HG03442 (cell line): Measurements from ENCODE around the gene GGTLC3.
"Not testable (repeated sequence)": the region's sequence is repeated elsewhere in the genome, so short reads cannot be mapped to it uniquely, and the experiment has no call there.

Source experiments
- ATAC-seq: cut with Tn5 transposase; IDR thresholded peaks from one replicate; pipeline ENCODE4 v1.9.1; 2021; ENCODE audit warnings: mild to moderate bottlenecking, moderate library complexity; ENCODE audit not compliant: unreplicated experiment

The GGTLC3 gene

DNA sequence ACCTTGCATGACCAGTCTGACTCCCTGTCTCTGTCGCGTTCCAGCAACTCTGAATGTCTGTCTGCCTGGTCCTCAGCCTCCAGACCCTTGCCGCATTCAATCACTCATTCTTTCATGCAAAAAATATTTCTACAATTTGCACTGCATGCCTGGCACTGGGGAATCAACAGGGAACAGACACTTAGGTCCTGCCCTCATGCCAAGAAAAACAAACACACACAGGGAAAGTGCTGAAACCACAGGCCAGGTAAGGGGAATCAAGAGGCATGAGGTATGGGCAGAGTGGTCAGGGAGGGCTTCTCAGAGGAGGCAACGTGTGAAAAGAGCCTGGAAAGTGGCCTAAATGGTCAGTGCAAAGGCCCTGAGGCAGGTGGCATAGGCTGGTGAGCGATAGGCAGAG, at the start of gene GGTLC3:
Gene GGTLC3 (minus strand): TSS at position 101 of the 400 bp plus-strand sequence. CDS start 264 bp downstream, outside the sequence.
- not testable (repeated sequence) for ATAC-seq

DNA sequence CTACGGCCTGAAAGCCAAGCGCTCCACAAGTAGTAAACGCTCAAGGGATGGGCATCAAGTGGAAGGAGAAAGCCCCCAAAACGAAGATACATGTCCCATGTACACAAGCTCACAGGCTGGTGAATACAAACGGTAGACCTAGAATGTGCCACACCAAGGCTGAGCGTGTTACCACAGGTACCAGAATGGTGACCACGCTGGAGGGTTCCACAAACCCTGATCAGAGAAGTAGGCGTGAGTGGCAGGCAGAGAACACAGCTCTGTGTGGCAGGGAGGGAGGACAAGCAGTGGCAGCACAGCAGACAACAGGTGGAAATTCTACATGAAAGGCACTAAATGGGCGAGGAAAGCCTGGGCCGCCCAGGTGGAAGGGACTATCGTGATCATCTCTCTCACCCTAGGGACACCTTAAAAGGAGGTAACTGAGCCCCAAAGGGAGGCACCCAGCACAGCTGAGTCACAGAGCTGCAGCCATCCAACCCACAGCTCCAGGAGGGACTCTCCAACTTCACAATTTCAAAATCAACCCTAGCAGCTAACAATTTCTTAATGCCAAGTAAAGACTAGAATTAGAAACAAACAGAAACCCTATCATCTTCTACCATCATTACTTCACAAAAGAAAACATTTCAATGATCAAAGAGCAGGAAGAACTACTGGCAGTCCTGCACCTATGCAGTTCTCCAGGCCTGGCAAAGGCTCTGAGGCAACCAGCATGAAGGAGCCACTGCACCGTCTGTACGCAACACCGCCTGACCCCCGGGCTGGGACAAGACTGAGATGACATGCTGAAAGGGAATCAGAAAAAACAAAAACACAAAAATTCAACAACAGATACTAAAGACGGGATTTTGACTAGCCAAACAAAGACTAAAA, 42.4 kb upstream of the GGTLC3 start:
- not testable (repeated sequence) for ATAC-seq

DNA sequence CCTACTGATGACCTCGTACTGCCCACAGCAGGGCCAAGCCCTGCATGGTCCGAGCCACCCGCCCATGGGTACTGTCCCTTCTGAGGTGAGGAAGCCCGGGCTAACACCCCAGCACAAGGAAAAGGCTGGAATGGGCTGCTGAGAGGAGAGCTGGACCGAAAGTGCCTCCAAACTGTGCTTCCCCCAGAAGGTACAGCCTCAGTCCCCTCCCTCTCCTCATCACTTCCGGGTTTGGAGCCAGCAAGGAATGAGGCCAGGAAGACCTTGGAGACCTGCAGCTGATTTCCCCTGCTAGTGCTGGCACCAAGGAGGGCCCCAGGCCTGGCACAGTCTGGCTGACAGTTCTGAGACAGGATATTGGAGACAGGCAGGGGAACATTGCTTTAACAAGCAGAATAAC, 41.0 kb upstream of the GGTLC3 start:
- not testable (repeated sequence) for ATAC-seq

DNA sequence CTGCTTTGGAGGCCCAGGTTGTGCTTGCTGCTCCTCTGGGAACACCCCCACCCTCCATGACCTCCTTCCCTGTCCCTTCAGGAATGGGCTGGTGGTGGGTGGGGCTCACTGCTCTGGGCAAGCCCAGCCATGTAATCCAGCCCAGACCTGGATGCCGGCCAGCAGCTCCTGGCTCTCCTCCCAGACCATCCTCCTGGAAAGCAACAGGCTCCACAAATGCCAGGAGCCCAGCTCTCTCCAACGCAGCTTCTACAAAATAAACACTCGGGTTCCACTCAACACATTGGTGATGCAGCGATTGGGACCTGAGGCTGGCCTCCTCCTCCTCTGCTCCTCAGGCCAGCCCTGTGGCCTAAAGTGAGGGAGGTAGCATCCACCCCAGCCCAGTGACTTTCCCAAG, 40.6 kb upstream of the GGTLC3 start:
- not testable (repeated sequence) for ATAC-seq

DNA sequence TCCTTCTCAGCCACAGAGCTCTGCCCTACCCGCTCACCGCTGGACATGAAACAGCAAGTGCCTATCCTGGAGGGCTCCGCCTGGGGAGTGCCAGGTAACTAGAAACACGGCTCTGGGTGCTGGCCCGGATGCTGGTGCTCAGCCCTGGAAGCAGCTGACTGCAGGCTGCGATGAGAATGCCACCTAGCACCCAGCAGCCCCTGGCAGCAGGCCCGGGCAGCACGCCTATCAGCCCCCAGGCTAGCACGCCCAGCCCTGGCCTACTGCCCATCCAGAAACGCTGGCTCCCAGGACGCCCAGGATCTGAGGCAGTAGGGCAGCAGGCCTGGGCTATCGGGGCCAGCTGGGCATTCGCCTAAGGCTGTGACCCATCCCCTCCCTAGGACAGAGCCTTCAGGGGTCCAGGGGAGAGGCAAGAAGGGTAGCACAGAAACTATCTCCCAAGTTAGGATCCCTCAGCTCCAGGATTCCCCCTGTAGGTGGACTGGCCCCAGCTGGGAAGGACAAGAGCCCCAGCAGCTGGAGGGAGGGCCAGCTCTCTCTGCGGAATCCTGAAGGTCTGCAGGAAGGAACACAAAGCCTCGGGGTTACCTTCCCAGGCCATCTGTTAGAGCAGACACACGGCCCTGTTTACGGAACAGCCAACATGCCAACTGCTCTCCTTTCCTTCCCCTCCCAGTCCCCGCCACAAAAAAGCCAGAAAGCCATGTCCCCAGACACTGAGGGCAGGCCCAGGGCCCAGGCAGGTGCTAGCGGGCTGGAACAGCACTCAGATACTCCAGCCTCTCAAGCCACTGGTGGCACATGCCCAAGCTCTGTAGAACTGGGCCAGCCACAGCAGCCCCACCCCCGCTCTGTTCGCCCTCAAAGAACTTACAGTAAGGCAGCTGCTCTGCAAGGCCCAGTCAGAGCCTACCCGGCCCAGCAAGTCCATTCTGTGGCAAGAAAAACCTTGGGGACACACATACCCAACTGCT, 36.6 kb upstream of the GGTLC3 start:
- not testable (repeated sequence) for ATAC-seq

- ATAC-seq = not testable (repeated sequence)
Measured at GRCh38 chr22:18552839-18553597, 35.1 kb upstream of the GGTLC3 start.

DNA sequence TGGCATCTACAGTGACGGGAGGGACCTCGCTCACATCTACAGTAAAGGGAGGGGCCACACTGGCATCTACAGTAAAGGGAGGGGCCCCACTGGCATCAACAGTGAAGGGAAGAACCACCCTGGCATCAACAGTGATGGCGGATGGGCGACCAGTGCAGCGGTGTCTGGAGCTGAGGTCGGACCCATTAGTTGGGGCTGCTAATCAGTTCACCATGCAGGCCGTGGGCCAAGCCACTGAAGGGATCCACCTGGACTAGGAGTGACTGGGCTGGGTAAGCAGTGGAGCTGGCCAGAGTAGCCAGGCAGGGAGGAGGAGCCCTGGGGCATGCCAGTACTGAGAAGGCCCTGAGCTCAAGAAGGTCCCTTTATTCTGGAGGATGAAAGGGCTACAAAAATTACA, 33.1 kb upstream of the GGTLC3 start:
- not testable (repeated sequence) for ATAC-seq

GRCh38 chr22:18549458-18550179, 31.7 kb upstream of the GGTLC3 start:
- not testable (repeated sequence) for ATAC-seq

DNA sequence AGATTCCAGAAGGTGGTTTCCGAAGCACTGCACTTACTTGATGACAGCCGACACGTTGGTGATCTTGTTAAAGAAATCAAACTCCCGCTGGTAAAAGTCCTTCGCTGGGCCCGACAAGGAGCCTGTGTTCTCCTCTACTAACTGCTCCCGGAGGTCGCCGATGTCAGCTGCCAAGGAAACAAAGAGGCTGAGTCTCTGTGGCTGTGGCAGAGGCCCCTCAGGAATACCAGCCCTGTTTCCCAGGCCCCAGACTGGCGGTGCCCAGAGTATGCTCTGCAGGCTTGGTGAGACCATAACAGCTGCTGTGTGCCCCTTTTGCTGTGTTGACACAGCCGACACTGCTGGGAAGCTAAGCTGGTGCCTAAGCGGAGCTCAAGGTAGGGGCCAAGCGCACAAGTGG, 26.7 kb upstream of the GGTLC3 start:
- ATAC-seq = not testable (repeated sequence)

DNA sequence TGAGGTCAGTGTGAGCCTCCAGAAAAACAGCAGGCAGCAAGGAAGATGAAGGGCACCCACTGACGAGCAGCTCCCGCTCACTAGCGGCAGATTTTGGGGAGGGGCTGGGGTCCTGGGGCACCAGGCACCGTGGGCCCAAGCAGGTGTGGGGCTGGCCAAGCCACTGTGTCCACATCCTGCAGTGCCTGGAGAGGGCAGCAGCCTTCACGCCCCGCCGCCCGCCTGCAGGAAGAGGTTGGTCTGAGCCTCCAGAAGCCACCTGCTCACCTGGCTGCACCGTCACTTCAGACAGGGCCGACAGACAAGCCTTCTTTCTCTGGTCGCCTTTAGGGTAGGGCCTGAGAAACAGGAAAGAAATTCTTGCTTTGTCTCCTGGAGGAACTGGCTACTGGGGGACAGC, 25.4 kb upstream of the GGTLC3 start:
- ATAC-seq = not testable (repeated sequence)

GRCh38 chr22:18539994-18540393, 22.0 kb upstream of the GGTLC3 start:
- not testable (repeated sequence) for ATAC-seq

- ATAC-seq = not testable (repeated sequence)
Measured at GRCh38 chr22:18534315-18534714, 16.4 kb upstream of the GGTLC3 start.

DNA sequence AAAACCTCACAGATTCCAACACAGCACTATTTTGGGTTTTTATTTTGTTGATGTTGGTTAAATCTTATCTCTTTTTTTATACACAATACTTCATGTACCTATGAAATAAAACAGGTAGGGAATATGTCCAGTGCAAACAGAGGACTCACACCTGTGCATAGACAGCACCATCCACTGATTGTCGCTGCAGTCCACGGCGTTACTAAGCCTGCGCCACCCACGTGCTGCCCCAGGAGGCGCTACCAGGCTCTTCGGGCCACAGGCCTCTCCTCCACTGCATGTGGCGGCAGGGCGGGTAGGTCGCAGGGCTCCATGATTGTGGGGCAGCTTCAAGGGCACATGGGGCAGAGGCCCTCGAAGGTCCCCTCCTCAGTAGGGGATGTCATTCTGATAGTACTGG, 15.7 kb upstream of the GGTLC3 start:
- ATAC-seq = not testable (repeated sequence)

GRCh38 chr22:18529416-18530145, 11.6 kb upstream of the GGTLC3 start:
- ATAC-seq = peak; percentile 20

GRCh38 chr22:18528597-18529415, 10.8 kb upstream of the GGTLC3 start:
- peak; percentile 60 for ATAC-seq

DNA sequence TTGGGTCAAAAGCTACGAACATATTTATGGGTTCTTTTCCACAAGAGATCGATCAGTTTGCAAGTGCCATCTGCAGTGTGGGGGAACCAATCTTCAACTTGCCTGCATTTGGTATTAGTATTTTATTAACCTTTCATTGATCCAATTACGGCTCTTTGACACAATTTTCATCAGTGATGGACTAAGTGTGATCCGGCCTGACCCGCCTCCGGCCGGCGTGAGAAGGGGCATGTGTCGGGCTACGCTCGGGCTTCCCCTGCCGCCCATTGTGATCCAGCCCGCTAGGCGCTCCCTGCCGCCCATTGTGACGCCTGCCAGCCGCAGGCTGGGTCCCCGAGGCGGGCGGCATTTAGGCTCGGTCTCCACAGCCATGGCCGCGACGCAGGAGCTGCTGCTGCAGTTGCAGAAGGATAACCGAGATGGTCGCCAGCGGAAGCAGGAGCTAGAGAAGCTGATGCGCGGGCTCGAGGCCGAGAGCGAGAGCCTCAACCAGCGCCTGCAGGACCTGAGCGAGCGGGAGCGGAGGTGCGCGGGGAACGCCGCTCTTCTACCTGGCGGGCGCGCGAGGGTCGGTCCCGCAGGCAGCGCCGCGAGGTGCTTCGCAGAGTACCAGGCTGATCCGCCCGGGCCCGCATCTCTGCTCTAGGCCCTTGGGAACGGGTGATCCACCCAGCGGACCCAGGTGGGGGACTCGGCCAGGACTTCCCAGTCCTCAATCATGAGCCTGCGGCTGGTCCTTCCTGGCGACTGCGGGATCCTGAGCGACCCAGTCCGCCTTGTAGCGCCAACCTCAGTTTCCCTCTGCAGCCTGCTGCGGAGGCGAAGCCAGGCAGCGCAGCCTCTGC, 10.0 kb upstream of the GGTLC3 start, which contains the start of gene TMEM191B:
Gene TMEM191B (plus strand): TSS at position 51 of the 845 bp plus-strand sequence. CDS start 179 bp downstream, at position 230.
- ATAC-seq = peak; percentile 26

- ATAC-seq = not testable (repeated sequence)
Measured at GRCh38 chr22:18523328-18523727, 5.4 kb upstream of the GGTLC3 start.
